Amygdala (tissue), 56 donors: Measurements from ENCODE around the gene DNAJC5.
"Not testable (repeated sequence)": the region's sequence is repeated elsewhere in the genome, so short reads cannot be mapped to it uniquely, and the experiment has no call there.

Experiments
- DNase-seq, 56 donors: peaks; one replicate each; lab custom pipeline; 2025; lab: John Stamatoyannopoulos, UW

DNAJC5 gene

DNA sequence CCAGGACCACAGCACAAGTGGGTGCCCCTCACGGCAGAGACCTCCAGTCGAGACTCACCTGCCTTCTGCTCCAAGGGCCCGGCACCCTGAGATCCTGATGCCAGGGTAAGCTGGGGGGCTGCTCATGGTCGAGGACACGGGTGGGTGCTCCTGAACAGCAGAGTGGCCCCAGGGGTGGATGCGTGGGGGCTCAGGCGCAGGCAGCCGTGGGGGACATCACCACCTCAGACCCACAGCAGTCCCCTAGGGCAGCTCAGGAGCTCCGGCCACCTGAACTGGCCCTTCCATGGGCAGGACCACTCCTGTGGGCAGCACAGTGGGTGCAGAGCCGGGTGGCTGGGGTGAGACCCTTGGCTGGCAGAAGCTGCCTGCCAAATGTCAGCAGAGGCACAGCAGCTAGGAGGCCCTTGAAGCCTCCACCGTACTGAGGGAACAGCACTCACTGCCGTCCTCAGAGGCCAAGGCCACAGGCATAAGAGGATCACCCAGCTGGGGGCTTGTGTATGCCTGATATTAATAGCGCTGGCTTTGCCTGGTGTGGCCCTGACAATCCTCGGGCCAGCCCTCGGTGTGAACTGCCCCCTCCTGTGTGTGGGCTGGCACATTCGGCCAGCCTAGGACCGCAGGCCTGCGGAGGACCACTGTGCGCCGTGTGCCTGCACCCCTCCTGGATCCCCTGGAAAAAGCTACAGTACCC is 55.9 kb downstream of the DNAJC5 start:
- DNase-seq, result no peak

DNA sequence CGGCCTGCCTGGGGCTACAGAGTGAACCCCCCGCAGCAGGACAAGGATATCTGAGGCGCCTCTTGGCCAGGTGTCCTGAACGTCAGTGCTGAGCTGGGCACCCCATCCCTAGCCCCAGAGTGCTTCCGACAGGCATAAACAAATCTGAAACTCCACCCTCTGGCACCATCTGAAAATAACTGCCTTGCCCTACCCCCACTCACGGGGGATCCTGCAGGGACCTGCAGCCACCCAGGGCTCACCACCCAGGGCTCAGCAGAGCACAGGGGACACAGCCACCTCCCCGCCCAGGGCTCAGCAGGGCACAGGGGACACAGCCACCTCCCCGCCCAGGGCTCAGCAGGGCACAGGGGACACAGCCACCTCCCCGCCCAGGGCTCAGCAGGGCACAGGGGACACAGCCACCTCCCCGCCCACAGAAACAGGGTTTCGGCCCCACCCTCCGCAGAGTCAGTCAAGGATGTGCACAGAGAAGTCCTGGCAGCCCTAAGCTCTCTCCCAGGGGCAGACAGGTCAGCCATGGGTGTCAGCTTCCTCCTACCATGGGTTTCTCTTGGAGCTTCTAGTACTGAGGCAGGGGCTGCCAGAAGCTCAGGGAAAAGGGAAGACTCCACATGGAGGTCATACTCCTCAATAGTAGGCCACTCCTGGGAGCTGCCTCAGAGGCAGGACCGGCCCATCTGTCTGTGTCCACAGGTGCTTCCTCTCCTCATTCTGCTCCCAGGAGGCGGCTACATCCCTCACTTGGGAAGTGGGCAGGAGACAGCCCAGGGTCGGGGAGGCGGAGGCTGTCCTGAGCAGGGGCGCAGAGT is 56.7 kb downstream of the DNAJC5 start:
- no peak for DNase-seq

DNA sequence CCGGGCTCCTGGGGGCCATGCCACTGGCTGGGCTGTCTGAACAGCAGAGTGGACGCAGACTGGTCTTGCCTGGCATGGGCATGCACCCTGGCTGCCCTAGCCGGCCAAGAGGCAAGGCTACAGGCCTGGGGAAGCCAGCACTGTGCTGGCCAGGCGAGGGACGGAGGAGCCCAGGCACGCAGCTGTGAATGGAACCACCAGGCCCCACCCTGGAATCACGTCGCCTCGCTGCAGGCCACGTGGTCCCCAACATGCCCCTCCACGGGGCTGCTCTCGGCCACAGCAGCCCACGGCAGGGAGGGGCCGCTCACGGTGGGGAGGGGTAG is 57.2 kb downstream of the DNAJC5 start:
- DNase-seq, result peak in 1 of 56 donors; percentile 19

GRCh38 chr20:63952769-63953168 is 57.8 kb downstream of the DNAJC5 start:
- DNase-seq, result no peak

DNA sequence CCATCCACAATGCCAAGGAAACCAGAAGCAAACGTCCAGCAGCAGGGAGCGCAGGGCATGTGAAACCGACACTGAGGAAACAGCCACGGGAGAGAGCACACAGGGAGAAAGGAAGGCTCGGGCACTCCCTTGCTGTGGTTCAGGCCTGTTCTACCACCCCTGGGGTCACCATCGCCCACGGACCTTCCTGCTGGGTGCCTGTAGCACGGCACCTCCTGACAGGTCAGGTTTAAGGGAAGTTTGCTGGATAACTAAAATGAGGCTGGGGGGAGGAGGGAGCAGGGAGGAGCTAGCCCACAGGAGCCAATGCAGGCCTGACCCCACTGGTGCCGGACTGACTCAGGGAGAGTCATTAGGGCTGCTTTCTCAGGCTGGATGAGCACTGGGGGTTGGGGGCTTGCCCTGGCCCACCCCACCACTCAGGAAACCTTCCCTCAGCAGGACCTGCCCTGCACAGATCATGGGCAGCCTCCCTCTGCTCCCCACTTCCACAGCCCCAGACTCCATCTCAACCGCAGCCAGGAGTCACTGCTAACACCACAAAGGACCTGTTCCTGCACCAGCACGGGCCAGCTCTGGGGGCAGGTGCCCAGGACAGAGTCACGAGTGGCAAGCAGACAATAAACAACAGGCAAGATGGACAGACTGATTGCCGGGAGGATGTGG is 59.0 kb downstream of the DNAJC5 start:
- DNase-seq, result no peak

GRCh38 chr20:63955281-63955826 is 60.4 kb downstream of the DNAJC5 start:
- DNase-seq, result peak in 30 of 56 donors; percentile 10 to 67 (median 48)

GRCh38 chr20:63955827-63956663 is 61.1 kb downstream of the DNAJC5 start, which contains the start of gene UCKL1:
Gene UCKL1, minus strand, starts transcription at chr20:63956416. Its CDS starts 44 bp downstream, at chr20:63956372.
- DNase-seq, result peak in 53 of 56 donors; percentile 47 to 98 (median 82)

DNA sequence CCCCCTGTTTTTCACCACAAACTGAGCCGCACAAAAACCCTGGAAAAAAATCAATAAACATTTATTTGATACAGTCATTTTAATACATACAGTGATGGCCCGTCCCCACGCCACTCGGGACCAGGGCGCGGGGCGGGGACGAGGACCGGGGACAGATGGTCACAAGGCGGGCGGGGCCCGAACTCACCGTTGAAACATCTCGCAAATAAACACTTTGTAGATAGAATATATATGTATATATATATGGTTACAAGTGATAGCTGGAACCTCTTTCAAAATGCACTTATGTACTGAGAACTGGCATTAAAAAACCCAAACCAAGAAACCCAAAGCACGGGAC is 61.7 kb downstream of the DNAJC5 start:
- peak in 2 of 56 donors; percentile 17 to 62 for DNase-seq

GRCh38 chr20:63957004-63957689 is 62.2 kb downstream of the DNAJC5 start:
- peak in 41 of 56 donors; percentile 9 to 73 (median 44) for DNase-seq

- no peak for DNase-seq
Measured at GRCh38 chr20:63957690-63958441, 62.9 kb downstream of the DNAJC5 start.

DNA sequence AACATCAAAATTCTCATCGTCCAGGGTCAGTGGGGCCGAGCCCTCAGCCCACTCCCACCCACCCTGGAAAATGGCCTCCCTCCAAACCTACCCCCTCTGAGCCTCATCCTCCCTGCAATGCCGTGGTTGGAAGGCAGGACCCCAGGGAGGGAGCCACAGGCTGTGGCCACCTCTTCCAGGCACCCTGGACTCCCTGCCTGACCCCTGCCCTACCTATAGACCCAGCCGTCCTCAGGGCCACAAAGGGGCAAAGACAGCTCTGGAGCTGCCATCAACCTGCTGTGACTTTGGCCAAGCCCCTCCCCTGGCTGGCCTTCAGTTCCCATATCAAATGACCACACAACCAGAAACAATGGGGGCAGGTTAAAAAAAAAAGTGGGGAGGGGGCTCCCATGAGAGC is 63.5 kb downstream of the DNAJC5 start:
- no peak for DNase-seq

- no peak for DNase-seq
Measured at GRCh38 chr20:63958964-63959698, 64.2 kb downstream of the DNAJC5 start.

GRCh38 chr20:63959699-63960075 is 64.8 kb downstream of the DNAJC5 start:
- no peak for DNase-seq

DNA sequence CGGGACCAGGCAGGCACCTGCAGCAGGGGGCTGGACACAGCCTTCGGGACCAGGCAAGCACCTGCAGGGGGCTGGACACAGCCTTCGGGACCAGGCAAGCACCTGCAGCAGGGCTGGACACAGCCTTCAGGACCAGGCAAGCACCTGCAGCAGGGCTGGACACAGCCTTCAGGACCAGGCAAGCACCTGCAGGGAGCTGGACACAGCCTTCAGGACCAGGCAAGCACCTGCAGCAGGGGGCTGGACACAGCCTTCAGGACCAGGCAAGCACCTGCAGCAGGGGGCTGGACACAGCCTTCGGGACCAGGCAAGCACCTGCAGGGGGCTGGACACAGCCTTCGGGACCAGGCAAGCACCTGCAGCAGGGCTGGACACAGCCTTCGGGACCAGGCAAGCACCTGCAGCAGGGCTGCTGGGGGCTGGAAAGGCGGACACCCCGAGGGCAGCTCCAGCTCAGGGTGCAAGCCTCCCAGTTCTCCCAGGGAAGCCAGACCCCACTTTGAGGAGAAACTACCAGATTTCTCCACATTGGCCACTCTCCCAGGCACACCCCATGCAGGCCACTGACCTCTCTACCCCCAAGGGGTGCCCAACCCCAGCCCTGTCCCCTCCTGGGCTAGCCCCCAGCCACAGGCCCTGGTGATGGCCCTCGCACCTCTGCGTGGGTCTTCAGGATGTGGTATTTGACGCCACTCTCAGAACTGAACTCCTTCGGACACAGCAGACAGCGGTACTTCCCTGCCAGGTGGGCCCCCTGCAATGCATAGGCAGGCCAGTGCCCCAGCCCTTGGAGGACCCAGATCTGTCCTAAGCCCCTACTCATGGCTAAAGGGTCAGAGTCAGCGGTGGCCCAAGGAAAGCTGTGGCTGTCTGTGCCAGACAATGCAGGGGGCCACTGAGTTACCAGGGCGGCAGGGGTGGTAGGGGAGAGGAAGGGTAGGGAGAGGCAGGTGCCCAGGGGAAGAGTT is 66.0 kb downstream of the DNAJC5 start:
- DNase-seq, result not testable (repeated sequence)

DNA sequence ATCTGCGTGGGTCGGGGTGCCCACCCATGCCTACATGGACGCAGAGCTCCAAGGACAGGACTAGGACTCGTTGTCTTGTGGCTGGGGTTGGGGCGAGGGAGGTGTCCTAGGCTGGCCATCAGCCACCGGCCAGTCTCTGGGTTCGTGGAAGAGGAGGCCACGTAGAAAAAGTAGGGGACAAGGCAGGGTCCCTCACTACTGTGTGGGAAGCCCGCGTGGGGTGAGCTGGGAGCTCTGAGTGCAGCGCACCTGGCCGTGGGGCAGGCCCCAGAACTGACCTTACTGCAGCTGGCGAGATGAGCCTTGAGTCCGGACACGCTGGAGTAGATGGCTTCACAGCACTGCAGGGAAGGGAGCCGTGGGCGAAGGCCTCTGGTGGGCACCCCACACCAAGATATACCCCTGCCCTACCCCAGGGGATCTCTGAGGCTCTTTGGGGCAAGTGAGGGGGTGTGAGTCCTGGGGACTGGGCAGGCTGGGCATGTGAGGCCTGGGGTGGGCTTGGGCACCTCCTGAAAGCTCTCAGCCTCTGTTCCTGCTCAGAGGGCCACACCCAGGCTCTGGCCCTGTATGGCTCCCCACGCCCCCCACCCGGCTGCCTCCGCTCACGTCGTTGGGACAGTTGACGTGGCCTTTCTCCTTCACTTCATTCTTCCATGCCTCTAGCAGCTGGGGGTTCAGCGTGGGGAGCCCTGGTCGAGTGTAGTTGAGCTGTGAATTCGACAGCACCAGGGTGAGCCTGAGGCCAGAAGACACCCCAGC is 66.9 kb downstream of the DNAJC5 start:
- DNase-seq, result no peak
